SK-N-SH (cell line): ENCODE data around the gene DENND2C.

ENCODE experiments used
- EP300 ChIP-seq, 2 experiments: IDR thresholded peaks; 2 replicates each; pipeline versions ENCODE4 v1.4.0 to v1.6.1; 2012; ENCODE audit warnings: borderline replicate concordance in 1 of 2, low read depth in 1 of 2, low read length in 1 of 2
- EZH2phosphoT487 ChIP-seq: fragments of 200-600 bp; sonication (generic); IDR thresholded peaks from 2 replicates; pipeline ENCODE4 v1.6.1; 2017; ENCODE audit warnings: low read depth, mixed run types, mild to moderate bottlenecking, antibody characterized with exemption, moderate library complexity, borderline replicate concordance
- GATA2 ChIP-seq: sonication (generic); formaldehyde crosslinking; IDR thresholded peaks from 2 replicates; pipeline ENCODE4 v1.5.0; 2020; ENCODE audit warnings: mild to moderate bottlenecking, missing genetic modification reagents
- JUND ChIP-seq: IDR thresholded peaks from 2 replicates; pipeline ENCODE4 v1.4.0; 2012
- NRF1 ChIP-seq: IDR thresholded peaks from 2 replicates; pipeline ENCODE4 v1.6.1; 2012; ENCODE audit warnings: low read depth, mild to moderate bottlenecking, low read length
- RAD21 ChIP-seq: IDR thresholded peaks from 2 replicates; pipeline ENCODE4 v1.6.1; 2012; ENCODE audit warnings: mild to moderate bottlenecking, low read length
- RFX5 ChIP-seq: IDR thresholded peaks from 2 replicates; pipeline ENCODE4 v1.6.1; 2012; ENCODE audit warnings: mild to moderate bottlenecking, improper control_type of control experiment, low read length
- RXRA ChIP-seq: IDR thresholded peaks from 2 replicates; pipeline ENCODE4 v1.4.0; 2012; ENCODE audit warnings: low read depth, mild to moderate bottlenecking, borderline replicate concordance
- SMC3 ChIP-seq: IDR thresholded peaks from 2 replicates; pipeline ENCODE4 v1.6.1; 2012; ENCODE audit warnings: low read depth, low read length, improper control_type of control experiment
- TF ChIP-seq, protein P1 (sequence below): fragments of 200-600 bp; sonication (generic); IDR thresholded peaks from 2 replicates; pipeline ENCODE4 v1.6.1; 2017; ENCODE audit warnings: antibody characterized with exemption, mild to moderate bottlenecking, moderate library complexity
- TF ChIP-seq, protein P2 (sequence below): fragments of 150-350 bp; IDR thresholded peaks from 2 replicates; pipeline ENCODE4 v1.6.1; 2017; ENCODE audit warnings: antibody characterized with exemption, low read length, low read depth, borderline replicate concordance

DNA sequence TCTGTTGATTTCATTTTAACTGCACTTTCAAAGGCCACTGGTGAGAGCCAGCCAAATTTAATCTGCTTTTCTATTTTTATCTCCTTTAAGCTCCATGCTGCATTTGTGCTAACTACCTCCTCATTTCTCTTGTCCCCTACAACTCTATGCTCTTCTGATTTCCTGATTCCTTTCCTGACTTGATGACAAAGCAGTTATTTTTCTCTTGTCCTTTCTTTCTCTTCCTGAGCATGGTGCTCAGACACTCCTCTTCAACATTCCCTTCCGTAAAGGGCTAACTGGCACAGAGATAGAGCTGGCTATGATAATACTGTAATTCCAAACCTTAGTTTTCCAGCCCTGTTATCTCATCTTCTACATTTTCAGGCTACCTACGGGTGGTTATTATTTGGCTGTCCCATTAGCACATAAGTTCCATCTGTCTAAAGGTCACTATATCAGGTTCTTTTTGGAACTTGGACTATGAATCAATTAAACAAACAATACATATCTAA lies 81.6 kb downstream of the DENND2C start:
- TF ChIP-seq, protein P1, sequence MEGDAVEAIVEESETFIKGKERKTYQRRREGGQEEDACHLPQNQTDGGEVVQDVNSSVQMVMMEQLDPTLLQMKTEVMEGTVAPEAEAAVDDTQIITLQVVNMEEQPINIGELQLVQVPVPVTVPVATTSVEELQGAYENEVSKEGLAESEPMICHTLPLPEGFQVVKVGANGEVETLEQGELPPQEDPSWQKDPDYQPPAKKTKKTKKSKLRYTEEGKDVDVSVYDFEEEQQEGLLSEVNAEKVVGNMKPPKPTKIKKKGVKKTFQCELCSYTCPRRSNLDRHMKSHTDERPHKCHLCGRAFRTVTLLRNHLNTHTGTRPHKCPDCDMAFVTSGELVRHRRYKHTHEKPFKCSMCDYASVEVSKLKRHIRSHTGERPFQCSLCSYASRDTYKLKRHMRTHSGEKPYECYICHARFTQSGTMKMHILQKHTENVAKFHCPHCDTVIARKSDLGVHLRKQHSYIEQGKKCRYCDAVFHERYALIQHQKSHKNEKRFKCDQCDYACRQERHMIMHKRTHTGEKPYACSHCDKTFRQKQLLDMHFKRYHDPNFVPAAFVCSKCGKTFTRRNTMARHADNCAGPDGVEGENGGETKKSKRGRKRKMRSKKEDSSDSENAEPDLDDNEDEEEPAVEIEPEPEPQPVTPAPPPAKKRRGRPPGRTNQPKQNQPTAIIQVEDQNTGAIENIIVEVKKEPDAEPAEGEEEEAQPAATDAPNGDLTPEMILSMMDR: no peak
- TF ChIP-seq EZH2phosphoT487 (no peak), RXRA (no peak), EP300 (IDR thresholded peaks at IDR 0.05; ENCODE audit: borderline replicate concordance in 1 of 2, low read depth in 1 of 2, low read length in 1 of 2) (no peak), RAD21 (no peak), NRF1 (no peak), JUND (no peak), SMC3 (no peak), GATA2 (CRISPR knock-in tag) (no peak), RFX5 (no peak)
- TF ChIP-seq, protein P2, sequence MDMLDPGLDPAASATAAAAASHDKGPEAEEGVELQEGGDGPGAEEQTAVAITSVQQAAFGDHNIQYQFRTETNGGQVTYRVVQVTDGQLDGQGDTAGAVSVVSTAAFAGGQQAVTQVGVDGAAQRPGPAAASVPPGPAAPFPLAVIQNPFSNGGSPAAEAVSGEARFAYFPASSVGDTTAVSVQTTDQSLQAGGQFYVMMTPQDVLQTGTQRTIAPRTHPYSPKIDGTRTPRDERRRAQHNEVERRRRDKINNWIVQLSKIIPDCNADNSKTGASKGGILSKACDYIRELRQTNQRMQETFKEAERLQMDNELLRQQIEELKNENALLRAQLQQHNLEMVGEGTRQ: no peak
